Loucy (cell line): ENCODE measurements around the gene MAML2.

Source experiments
- H2AFZ ChIP-seq: fragments of 200-600 bp; sonication (generic); 2 replicates; pipeline ENCODE4 v1.6.0; 2016; ENCODE audit warnings: antibody characterized with exemption, mild to moderate bottlenecking, low read length, moderate library complexity
- H3F3A ChIP-seq: fragments of 200-600 bp; 2 replicates; pipeline ENCODE4 v1.6.0; 2016; ENCODE audit warnings: antibody characterized with exemption, low read depth, mild to moderate bottlenecking
- H3K27me3 ChIP-seq: fragments of 200-600 bp; sonication (generic); 2 replicates; pipeline ENCODE4 v1.6.1; 2014; ENCODE audit warnings: low read length, mild to moderate bottlenecking; ENCODE audit not compliant: insufficient read depth, poor library complexity, severe bottlenecking
- H3K36me3 ChIP-seq: fragments of 200-600 bp; sonication (generic); 2 replicates; pipeline ENCODE4 v1.6.1; 2016; ENCODE audit warnings: low read length; ENCODE audit not compliant: insufficient read depth
- H3K4me1 ChIP-seq: fragments of 200-600 bp; sonication (generic); 2 replicates; pipeline ENCODE4 v1.5.1; 2014; ENCODE audit warnings: low read length, mild to moderate bottlenecking; ENCODE audit not compliant: insufficient read depth, poor library complexity, severe bottlenecking
- H3K4me2 ChIP-seq: fragments of 200-600 bp; sonication (generic); 2 replicates; pipeline ENCODE4 v1.6.0; 2014; ENCODE audit warnings: antibody characterized with exemption, low read length, low read depth, mild to moderate bottlenecking; ENCODE audit not compliant: poor library complexity, severe bottlenecking
- H3K4me3 ChIP-seq: fragments of 200-600 bp; sonication (generic); 2 replicates; pipeline ENCODE4 v1.5.1; 2014; ENCODE audit warnings: low read length, mild to moderate bottlenecking, mixed read lengths; ENCODE audit not compliant: poor library complexity, severe bottlenecking
- H3K79me2 ChIP-seq: fragments of 200-600 bp; sonication (generic); 2 replicates; pipeline ENCODE4 v1.6.1; 2014; ENCODE audit warnings: low read length; ENCODE audit not compliant: insufficient read depth
- H3K9ac ChIP-seq: fragments of 200-600 bp; sonication (generic); 2 replicates; pipeline ENCODE4 v1.6.0; 2014; ENCODE audit warnings: mild to moderate bottlenecking, low read depth, low read length, moderate library complexity; ENCODE audit not compliant: poor library complexity, severe bottlenecking
- H3K9me2 ChIP-seq: fragments of 200-600 bp; sonication (generic); replicated peaks from 2 replicates; pipeline ENCODE4 v1.6.1; 2016; ENCODE audit warnings: low read depth, low read length, mixed read lengths
- H3K9me3 ChIP-seq: fragments of 200-600 bp; sonication (generic); 2 replicates; pipeline ENCODE4 v1.6.1; 2014; ENCODE audit warnings: mild to moderate bottlenecking, antibody characterized with exemption, low read length, low read depth; ENCODE audit not compliant: insufficient read depth
- H4K20me1 ChIP-seq: fragments of 200-600 bp; sonication (generic); 2 replicates; pipeline ENCODE4 v1.6.0; 2014; ENCODE audit warnings: antibody characterized with exemption, low read length, mild to moderate bottlenecking; ENCODE audit not compliant: insufficient read depth, poor library complexity, severe bottlenecking
- EZH2phosphoT487 ChIP-seq: fragments of 200-600 bp; IDR thresholded peaks from 2 replicates; pipeline ENCODE4 v1.6.1; 2018; ENCODE audit warnings: antibody characterized with exemption, mild to moderate bottlenecking, moderate library complexity, borderline replicate concordance
- TF ChIP-seq, protein P1 (sequence below): fragments of 200-600 bp; sonication (generic); conservative IDR thresholded peaks from 2 replicates; pipeline ENCODE4 v1.5.1; 2014; ENCODE audit warnings: mild to moderate bottlenecking, antibody characterized with exemption, low read length

MAML2 gene

GRCh38 chr11:96109331-96110030 lies 233.5 kb downstream of the MAML2 start:
- Histone ChIP-seq H3K36me3 (no peaks in the 10 kb centered on the region), H3K9me2 (no peaks in the 10 kb centered on the region), H3K9me3 (no peaks in the 10 kb centered on the region), H3K27me3 (no peaks in the 10 kb centered on the region), H3K4me3 (no peak overlapping the region), H3K4me2 (no peak overlapping the region), H3K9ac (no peak overlapping the region), H4K20me1 (no peaks in the 10 kb centered on the region), H3K4me1 (no peaks in the 10 kb centered on the region), H3F3A (no peaks in the 10 kb centered on the region), H3K79me2 (no peaks in the 10 kb centered on the region), H2AFZ (no peak overlapping the region)
- TF ChIP-seq, protein P1, sequence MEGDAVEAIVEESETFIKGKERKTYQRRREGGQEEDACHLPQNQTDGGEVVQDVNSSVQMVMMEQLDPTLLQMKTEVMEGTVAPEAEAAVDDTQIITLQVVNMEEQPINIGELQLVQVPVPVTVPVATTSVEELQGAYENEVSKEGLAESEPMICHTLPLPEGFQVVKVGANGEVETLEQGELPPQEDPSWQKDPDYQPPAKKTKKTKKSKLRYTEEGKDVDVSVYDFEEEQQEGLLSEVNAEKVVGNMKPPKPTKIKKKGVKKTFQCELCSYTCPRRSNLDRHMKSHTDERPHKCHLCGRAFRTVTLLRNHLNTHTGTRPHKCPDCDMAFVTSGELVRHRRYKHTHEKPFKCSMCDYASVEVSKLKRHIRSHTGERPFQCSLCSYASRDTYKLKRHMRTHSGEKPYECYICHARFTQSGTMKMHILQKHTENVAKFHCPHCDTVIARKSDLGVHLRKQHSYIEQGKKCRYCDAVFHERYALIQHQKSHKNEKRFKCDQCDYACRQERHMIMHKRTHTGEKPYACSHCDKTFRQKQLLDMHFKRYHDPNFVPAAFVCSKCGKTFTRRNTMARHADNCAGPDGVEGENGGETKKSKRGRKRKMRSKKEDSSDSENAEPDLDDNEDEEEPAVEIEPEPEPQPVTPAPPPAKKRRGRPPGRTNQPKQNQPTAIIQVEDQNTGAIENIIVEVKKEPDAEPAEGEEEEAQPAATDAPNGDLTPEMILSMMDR: no peak
- TF ChIP-seq EZH2phosphoT487: no peak

- H4K20me1 ChIP-seq: no peaks in the 10 kb centered on the region
- H3K9me2 ChIP-seq: no peaks in the 10 kb centered on the region
- no peaks in the 10 kb centered on the region for H3K79me2 ChIP-seq
- no peak overlapping the region for H3K4me2 ChIP-seq
- no peaks in the 10 kb centered on the region for H3K4me1 ChIP-seq
- no peaks in the 10 kb centered on the region for H3K27me3 ChIP-seq
- no peak overlapping the region for H2AFZ ChIP-seq
- no peaks in the 10 kb centered on the region for H3K9me3 ChIP-seq
- TF ChIP-seq EZH2phosphoT487: no peak
- TF ChIP-seq, protein P1: no peak
- no peaks in the 10 kb centered on the region for H3F3A ChIP-seq
- H3K4me3 ChIP-seq: no peak overlapping the region
- no peak overlapping the region for H3K9ac ChIP-seq
- H3K36me3 ChIP-seq: no peaks in the 10 kb centered on the region
Observed at GRCh38 chr11:96107143-96107824, 235.7 kb downstream of the MAML2 start.

DNA sequence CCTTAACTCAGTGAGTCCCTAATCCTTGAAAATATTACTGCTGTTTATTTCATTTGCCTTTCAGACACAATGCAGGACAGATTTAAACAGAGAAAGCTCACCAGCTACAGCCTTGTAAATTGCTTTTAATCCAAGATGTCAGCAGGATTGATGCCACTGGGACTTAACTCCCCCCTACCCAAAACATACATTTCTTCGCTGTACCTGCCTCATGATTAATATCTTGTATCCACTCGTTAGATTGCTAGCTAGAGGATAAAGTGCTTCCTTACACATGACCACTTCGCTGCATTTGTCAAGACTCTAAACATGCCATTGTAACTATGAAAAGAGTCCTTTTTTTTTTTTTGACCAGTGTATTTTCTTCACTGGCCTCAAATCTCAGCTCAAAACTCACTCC lies 236.3 kb downstream of the MAML2 start:
- no peaks in the 10 kb centered on the region for H3K4me1 ChIP-seq
- H3K9me3 ChIP-seq: no peaks in the 10 kb centered on the region
- TF ChIP-seq, protein P1: no peak
- TF ChIP-seq EZH2phosphoT487: no peak
- no peak overlapping the region for H3K4me2 ChIP-seq
- H3F3A ChIP-seq: no peaks in the 10 kb centered on the region
- H3K36me3 ChIP-seq: no peaks in the 10 kb centered on the region
- H2AFZ ChIP-seq: no peak overlapping the region
- H3K9me2 ChIP-seq: no peaks in the 10 kb centered on the region
- H3K9ac ChIP-seq: no peak overlapping the region
- no peak overlapping the region for H3K4me3 ChIP-seq
- no peaks in the 10 kb centered on the region for H4K20me1 ChIP-seq
- no peaks in the 10 kb centered on the region for H3K27me3 ChIP-seq
- H3K79me2 ChIP-seq: no peaks in the 10 kb centered on the region
